SK-N-MC (cell line): Measurements from ENCODE around the gene SPATA13.

ENCODE experiments used
- DNase-seq: peaks from one replicate; pipeline ENCODE4 v3.0.0-alpha.2; 2011; ENCODE audit warnings: low read depth, low spot score
- H3K27ac ChIP-seq: fragments of 200-600 bp; sonication (generic); 2 replicates; pipeline ENCODE4 v1.5.1; 2016; ENCODE audit warnings: mixed run types
- H3K36me3 ChIP-seq: fragments of 200-600 bp; sonication (generic); 2 replicates; pipeline ENCODE4 v1.6.1; 2017; ENCODE audit warnings: antibody characterized with exemption, low read length, mixed read lengths; ENCODE audit not compliant: insufficient read depth
- H3K4me3 ChIP-seq: fragments of 200-600 bp; sonication (generic); 2 replicates; pipeline ENCODE4 v1.5.1; 2016
- H3K9ac ChIP-seq: fragments of 200-600 bp; sonication (generic); 2 replicates; pipeline ENCODE4 v1.8.0; 2017; ENCODE audit warnings: mixed run types, mixed read lengths; ENCODE audit not compliant: insufficient read length
- H3K9me3 ChIP-seq: fragments of 200-600 bp; sonication (generic); 2 replicates; pipeline ENCODE4 v1.6.1; 2017; ENCODE audit warnings: low read depth, mild to moderate bottlenecking, antibody characterized with exemption, low read length, moderate library complexity, mixed read lengths
- EZH2 ChIP-seq: fragments of 200-600 bp; sonication (generic); IDR thresholded peaks from one replicate; pipeline ENCODE4 v1.6.1; 2017; ENCODE audit warnings: antibody characterized with exemption
- FOXP2 ChIP-seq: optimal IDR thresholded peaks from 2 replicates; pipeline ENCODE3; 2011; ENCODE audit warnings: mild to moderate bottlenecking, moderate library complexity; ENCODE audit not compliant: insufficient read depth; ENCODE audit errors: extremely low read length, control extremely low read depth
- POLR2AphosphoS5 ChIP-seq: IDR thresholded peaks from 2 replicates; pipeline ENCODE4 v1.6.1; 2012; ENCODE audit warnings: mild to moderate bottlenecking, low read depth, low read length, borderline replicate concordance

Gene SPATA13

DNA sequence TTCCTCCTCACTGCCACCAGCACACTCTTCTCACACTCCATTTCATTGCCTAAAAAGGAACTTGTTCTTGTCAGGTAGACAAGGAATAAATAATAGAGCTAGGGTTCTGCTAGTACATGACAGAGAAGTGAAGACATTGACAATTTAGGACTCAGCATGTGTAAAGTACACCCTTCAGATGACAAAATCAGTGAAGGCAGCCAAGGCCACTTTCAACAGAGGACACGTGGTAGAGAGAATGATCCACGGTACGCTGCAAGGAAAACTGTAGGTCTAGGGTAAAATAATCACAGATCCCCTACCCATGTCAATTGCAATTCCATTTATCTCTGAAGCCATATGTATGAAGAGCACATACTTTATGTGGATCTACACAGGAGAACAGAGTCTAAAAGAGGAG, 7.2 kb upstream of the SPATA13 start:
- H3K9ac ChIP-seq = no peak overlapping the region
- DNase-seq = no peak
- TF ChIP-seq EZH2 (no peak), POLR2AphosphoS5 (no peak), FOXP2 (no peak)

GRCh38 chr13:24153979-24154701, 6.4 kb upstream of the SPATA13 start:
- Histone ChIP-seq H3K9me3 (no peaks in the 10 kb centered on the region), H3K9ac (no peak overlapping the region), H3K4me3 (no peak overlapping the region), H3K36me3 (no peaks in the 10 kb centered on the region), H3K27ac (no peak overlapping the region)
- no peak for TF ChIP-seq EZH2
- no peak for TF ChIP-seq FOXP2
- no peak for TF ChIP-seq POLR2AphosphoS5
- no peak for DNase-seq

More for the DNA sequence above, 7.2 kb upstream of the SPATA13 start:
- no peaks in the 10 kb centered on the region for H3K9me3 ChIP-seq
- H3K27ac ChIP-seq = no peak overlapping the region
- no peaks in the 10 kb centered on the region for H3K36me3 ChIP-seq
- no peak overlapping the region for H3K4me3 ChIP-seq

DNA sequence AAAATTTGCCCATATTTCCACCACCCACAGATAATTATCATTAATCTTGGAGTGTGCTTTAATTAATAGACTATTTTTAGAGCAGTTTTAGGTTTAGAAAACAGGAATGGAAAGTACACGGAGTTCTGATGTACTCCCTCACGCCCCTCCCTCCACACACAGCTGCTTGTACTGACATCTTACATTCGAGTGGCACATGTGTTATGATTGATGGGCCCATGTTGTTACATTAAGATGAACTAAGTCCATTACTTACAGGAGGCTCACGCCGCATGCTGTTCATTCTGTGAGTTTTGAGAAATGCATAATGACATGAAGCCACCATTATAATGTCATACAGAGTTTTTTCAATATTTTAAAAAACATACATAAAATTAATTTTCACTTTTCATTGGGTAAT, 1.2 kb upstream of the SPATA13 start:
- Histone ChIP-seq H3K9ac (no peak overlapping the region), H3K4me3 (no peak overlapping the region), H3K27ac (no peak overlapping the region), H3K36me3 (no peaks in the 10 kb centered on the region), H3K9me3 (no peaks in the 10 kb centered on the region)
- TF ChIP-seq EZH2 = no peak
- TF ChIP-seq FOXP2 = no peak
- TF ChIP-seq POLR2AphosphoS5 = no peak
- DNase-seq = no peak

DNA sequence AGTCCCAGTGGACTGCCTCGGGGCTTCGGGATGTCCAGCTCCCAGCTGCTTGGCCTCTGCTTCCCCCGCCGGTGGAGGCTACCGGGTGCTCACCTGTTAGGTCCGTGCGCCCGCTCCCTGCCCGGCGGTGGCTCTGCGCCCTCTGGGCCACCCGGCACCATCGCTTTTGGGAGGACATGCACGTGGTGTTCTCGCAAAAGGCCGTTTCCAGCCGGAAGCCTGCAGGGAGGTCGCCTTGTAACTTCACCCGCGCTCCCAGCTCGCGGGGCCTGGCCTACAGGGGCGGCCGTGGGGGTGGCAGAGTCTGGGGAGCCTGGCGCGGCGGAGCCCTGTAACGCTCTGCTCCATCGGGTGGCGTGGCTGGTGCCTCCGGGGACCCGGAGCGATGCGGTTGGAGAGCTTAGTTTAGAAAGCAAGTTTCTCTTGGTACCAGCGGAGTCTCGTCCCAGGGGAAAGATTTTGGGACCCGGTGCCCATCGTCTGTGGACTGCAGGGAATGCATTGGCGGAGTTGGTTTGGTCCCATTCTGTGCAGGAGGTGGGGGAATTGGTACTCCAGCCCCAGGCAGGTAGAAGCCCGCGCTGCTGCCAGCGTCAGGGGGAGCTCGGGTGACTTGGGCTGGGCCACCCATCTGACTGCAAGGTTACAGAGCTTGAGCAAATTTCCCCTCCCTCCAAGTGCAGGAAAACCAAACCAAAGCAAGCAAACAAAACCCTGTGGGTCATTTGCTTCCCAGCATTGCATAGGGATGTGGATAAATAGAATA, 673 bp downstream of the SPATA13 start:
- DNase-seq = no peak
- H3K4me3 ChIP-seq = peak overlapping the region; percentile 80
- no peaks in the 10 kb centered on the region for H3K9me3 ChIP-seq
- 0 out of 2 replicates have a peak, but pooled peaks cover 5% of the 10 kb centered on the region for H3K36me3 ChIP-seq
- H3K27ac ChIP-seq = no peak overlapping the region
- H3K9ac ChIP-seq = peak overlapping the region; percentile 77
- TF ChIP-seq FOXP2 (no peak), POLR2AphosphoS5 (no peak), EZH2 (no peak)

- Histone ChIP-seq H3K9ac (no peak overlapping the region), H3K27ac (no peak overlapping the region), H3K36me3 (0 out of 2 replicates have a peak, but pooled peaks cover 5% of the 10 kb centered on the region), H3K9me3 (no peaks in the 10 kb centered on the region), H3K4me3 (peak overlapping the region; percentile 80)
- TF ChIP-seq POLR2AphosphoS5 (no peak), FOXP2 (no peak), EZH2 (no peak)
- DNase-seq = no peak
Measured at GRCh38 chr13:24161980-24162525, 1.5 kb downstream of the SPATA13 start.

GRCh38 chr13:24162604-24163003, 2.1 kb downstream of the SPATA13 start:
- Histone ChIP-seq H3K9me3 (no peaks in the 10 kb centered on the region), H3K27ac (no peak overlapping the region), H3K4me3 (no peak overlapping the region), H3K9ac (no peak overlapping the region), H3K36me3 (0 out of 2 replicates have a peak, but pooled peaks cover 5% of the 10 kb centered on the region)
- no peak for TF ChIP-seq FOXP2
- no peak for TF ChIP-seq POLR2AphosphoS5
- no peak for TF ChIP-seq EZH2
- DNase-seq = no peak

- TF ChIP-seq EZH2 (no peak), POLR2AphosphoS5 (no peak), FOXP2 (no peak)
- Histone ChIP-seq H3K36me3 (0 out of 2 replicates have a peak, but pooled peaks cover 5% of the 10 kb centered on the region), H3K9ac (no peak overlapping the region), H3K4me3 (no peak overlapping the region), H3K9me3 (no peaks in the 10 kb centered on the region), H3K27ac (no peak overlapping the region)
- DNase-seq = no peak
Measured at GRCh38 chr13:24165746-24166145, 5.2 kb downstream of the SPATA13 start.

GRCh38 chr13:24166561-24166960, 6.0 kb downstream of the SPATA13 start:
- DNase-seq = no peak
- Histone ChIP-seq H3K36me3 (0 out of 2 replicates have a peak, but pooled peaks cover 5% of the 10 kb centered on the region), H3K9me3 (no peaks in the 10 kb centered on the region), H3K9ac (no peak overlapping the region), H3K4me3 (no peak overlapping the region), H3K27ac (no peak overlapping the region)
- no peak; the same call in 1 of the 2 replicates for TF ChIP-seq POLR2AphosphoS5
- no peak for TF ChIP-seq EZH2
